ENCODE data around the gene LRP11. TPM values are rescaled to one million over a fixed set of nuclear protein-coding genes. Genes with fewer than 3 reads are reported as not detected.

The LRP11 gene
- total RNA-seq, 1 donor from 2014 or later: 38.3 TPM

- Histone ChIP-seq H3K9me3 (no peaks in the 10 kb centered on the region), H3K27me3 (ENCODE audit: low read depth) (no peaks in the 10 kb centered on the region), H3K4me1 (no peaks in the 10 kb centered on the region), H3K27ac (no peak overlapping the region), H3K36me3 (peaks cover 67% of the 10 kb centered on the region), H3K4me3 (no peak overlapping the region)
- TF ChIP-seq CTCF (IDR thresholded peaks at IDR 0.05): no peak
- ATAC-seq (no peak), DNase-seq (no peak)
- intact Hi-C loops (cut with DNase I): no loop called here
Observed at GRCh38 chr6:149806127-149806526, 58.0 kb downstream of the LRP11 start.

- Histone ChIP-seq H3K9me3 (no peaks in the 10 kb centered on the region), H3K27ac (no peak overlapping the region), H3K36me3 (peaks cover 25% of the 10 kb centered on the region), H3K27me3 (ENCODE audit: low read depth) (no peaks in the 10 kb centered on the region), H3K4me3 (no peak overlapping the region), H3K4me1 (peaks cover 10% of the 10 kb centered on the region)
- no peak for ATAC-seq
- no peak for DNase-seq
- intact Hi-C loops (cut with DNase I): no loop called here
- no peak for TF ChIP-seq CTCF (IDR thresholded peaks at IDR 0.05)
Observed at GRCh38 chr6:149783551-149783950, 80.6 kb downstream of the LRP11 start.

- Histone ChIP-seq H3K4me1 (peaks cover 10% of the 10 kb centered on the region), H3K27ac (no peak overlapping the region), H3K36me3 (peaks cover 32% of the 10 kb centered on the region), H3K9me3 (no peaks in the 10 kb centered on the region), H3K27me3 (ENCODE audit: low read depth) (no peaks in the 10 kb centered on the region), H3K4me3 (no peak overlapping the region)
- DNase-seq: no peak
- peak; percentile 35 to 62 for ATAC-seq
- intact Hi-C loops (cut with DNase I): no loop called here
- TF ChIP-seq CTCF (IDR thresholded peaks at IDR 0.05): no peak
Observed at GRCh38 chr6:149782337-149782736, 81.8 kb downstream of the LRP11 start.

- H3K4me3 ChIP-seq: no peak overlapping the region
- no peaks in the 10 kb centered on the region for H3K9me3 ChIP-seq
- intact Hi-C loops (cut with DNase I): no loop called here
- peak; percentile 34 to 72 for ATAC-seq
- H3K27me3 ChIP-seq (ENCODE audit: low read depth): no peaks in the 10 kb centered on the region
- peaks cover 10% of the 10 kb centered on the region for H3K4me1 ChIP-seq
- no peak overlapping the region for H3K27ac ChIP-seq
- peaks cover 32% of the 10 kb centered on the region for H3K36me3 ChIP-seq
- no peak for DNase-seq
- TF ChIP-seq CTCF (IDR thresholded peaks at IDR 0.05): no peak
Observed at GRCh38 chr6:149781715-149782114, 82.4 kb downstream of the LRP11 start.

- Histone ChIP-seq H3K27ac (no peak overlapping the region), H3K36me3 (peaks cover 45% of the 10 kb centered on the region), H3K4me1 (peaks cover 10% of the 10 kb centered on the region), H3K27me3 (ENCODE audit: low read depth) (no peaks in the 10 kb centered on the region), H3K9me3 (no peaks in the 10 kb centered on the region), H3K4me3 (no peak overlapping the region)
- peak; percentile 59 to 69 for ATAC-seq
- DNase-seq: no peak
- TF ChIP-seq CTCF (IDR thresholded peaks at IDR 0.05): no peak
- intact Hi-C loops (cut with DNase I): no loop called here
Observed at GRCh38 chr6:149779644-149779963, 84.6 kb downstream of the LRP11 start.

GRCh38 chr6:149777624-149778023 is 86.5 kb downstream of the LRP11 start:
- no peak overlapping the region for H3K27ac ChIP-seq
- ATAC-seq: no peak
- no peak overlapping the region for H3K4me3 ChIP-seq
- H3K9me3 ChIP-seq: no peaks in the 10 kb centered on the region
- no peak for DNase-seq
- peaks cover 10% of the 10 kb centered on the region for H3K4me1 ChIP-seq
- no peaks in the 10 kb centered on the region for H3K27me3 ChIP-seq (ENCODE audit: low read depth)
- no peak for TF ChIP-seq CTCF (IDR thresholded peaks at IDR 0.05)
- intact Hi-C loops (cut with DNase I): no loop called here
- H3K36me3 ChIP-seq: peaks cover 54% of the 10 kb centered on the region
